Pancreas (tissue), 10 donors: ENCODE measurements around the gene MANBA. TPM values are rescaled to one million over a fixed set of nuclear protein-coding genes. Genes with fewer than 3 reads are reported as not detected.

Source experiments
- ATAC-seq, 4 donors: fragments of 200-7000 bp; cut with Tn5 transposase; one replicate each; pipeline versions ENCODE4 v1.8.0 to v1.9.1; 2020; ENCODE audit warnings: mild to moderate bottlenecking in 4 of 4, moderate library complexity in 4 of 4
- DNase-seq, 6 donors: peaks; one replicate each; pipeline ENCODE4 v3.0.0-alpha.2; 2020
- FAIRE-seq: peaks from 2 replicates; lab custom pipeline; 2012; peaks lifted over from hg19 to GRCh38; lab: Jason Lieb, UNC
- H3K27ac ChIP-seq, 4 donors: fragments of 200-600 bp; sonication (generic); 1 replicate in 3 of 4; 2 replicates in 1 of 4; pipeline versions ENCODE4 v1.5.0 to v1.8.0; 2020
- H3K27me3 ChIP-seq, 4 donors: fragments of 200-600 bp; one replicate each; pipeline ENCODE4 v1.8.0; 2021
- H3K36me3 ChIP-seq, 3 donors: fragments of 200-600 bp; sonication (generic) in 1 of 3; one replicate each; pipeline versions ENCODE4 v1.5.0 to v1.8.0; 2020 to 2021
- H3K4me1 ChIP-seq, 3 donors: fragments of 200-600 bp; one replicate each; pipeline ENCODE4 v1.8.0; 2021
- H3K4me3 ChIP-seq, 4 donors: fragments of 200-600 bp; sonication (generic) in 2 of 4; one replicate each; pipeline versions ENCODE4 v1.5.0 to v1.8.0; 2020 to 2021
- H3K9me3 ChIP-seq, 4 donors: fragments of 200-600 bp; one replicate each; pipeline ENCODE4 v1.8.0; 2021
- CTCF ChIP-seq, 4 donors: fragments of 200-600 bp; sonication (generic) in 3 of 4; IDR thresholded peaks; one replicate each; pipeline versions ENCODE4 v1.5.0 to v1.8.0; 2021; ENCODE audit warnings: antibody characterized with exemption in 4 of 4
- WGBS, 2 donors: extraction: QIAGEN DNeasy Blood & Tissue Kit; methylation state at CpG; one replicate each; pipeline ENCODE4 v1.1.7; 2013; 5-methylcytosine and 5-hydroxymethylcytosine counted together
- intact Hi-C, 3 donors: fragments of 100-400 bp; cut with DNase I; formaldehyde crosslinking; loops; one replicate each; pipeline versions ENCODE4 v1.11.1 to v1.14.2; 2022
- polyA plus RNA-seq, 2 donors: library from polyadenylated mRNA; stranded (reverse); fragments of 200-250 nt; gene quantifications; one replicate each; pipeline ENCODE4 v1.2.3, GENCODE V29; 2013
- total RNA-seq, 6 donors: library from RNA; stranded (reverse); fragmentation: NEBNext Ultra II Directional in 4 of 6; extraction: Animal tissue kit (Norgen Biotek cat#: 25700) in 4 of 6; gene quantifications; one replicate each; pipeline versions ENCODE4 v1.2.1 to v1.2.4, GENCODE V29; 2021 to 2023
- donor health status: healthy with polysubstance abuse.
- donor health status: DM: no; HTN: no; CAD: no; lungs with moderate emphysema.
- donor health status: DM: no; HTN: no; CAD: no.
- donor health status: control.
- donor health status: control.
- donor health status: Bipolar disorder and iron deficiency.
- donor health status: DM: yes; HTN: yes; CAD: no.
- donor health status: DM: no; HTN: no; CAD: no.
- donor health status: DM: no; HTN: no; CAD: no.
- donor health status: DM: yes; HTN: yes; CAD: no.

Gene MANBA
- total and polyA plus RNA-seq, 8 donors: 7.8 to 22.0 (median 10.7) TPM

DNA sequence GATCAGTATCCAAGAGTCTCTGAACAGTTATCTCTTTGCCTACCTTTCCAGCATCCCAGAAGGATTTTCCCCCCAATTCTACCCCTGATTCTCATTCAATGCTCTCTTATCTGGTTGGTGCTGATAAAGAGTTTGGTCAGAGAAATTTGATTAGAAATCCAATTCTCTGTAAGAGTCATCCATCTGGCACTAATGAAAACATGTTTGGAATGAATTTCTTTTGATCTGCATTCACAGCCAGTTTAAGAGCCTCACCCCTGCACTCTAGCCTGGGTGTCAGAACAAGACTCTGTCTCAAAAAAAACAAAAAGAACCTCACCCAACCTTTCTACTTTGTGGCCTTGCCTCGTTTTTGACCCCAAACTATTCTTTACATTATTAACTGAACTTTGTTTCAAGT lies 122.1 kb downstream of the MANBA start:
- 54 to 56% methylated on average over 1 of the region's 1 CpG for WGBS, 2 donors
- H3K36me3 ChIP-seq: peaks cover 0 to 4% (median 3%) of the 10 kb centered on the region in 3 donors
- H3K4me1 ChIP-seq: no peaks in the 10 kb centered on the region
- no peak overlapping the region for H3K27ac ChIP-seq
- no peak overlapping the region for H3K4me3 ChIP-seq
- FAIRE-seq (no peak), ATAC-seq (no peak), DNase-seq (no peak)
- H3K27me3 ChIP-seq: no peaks in the 10 kb centered on the region
- no peak for TF ChIP-seq CTCF (IDR thresholded peaks at IDR 0.05)
- intact Hi-C loops: no loop called here
- H3K9me3 ChIP-seq: no peaks in the 10 kb centered on the region

- no peak for ATAC-seq
- FAIRE-seq: no peak
- H3K4me3 ChIP-seq: no peak overlapping the region
- DNase-seq: no peak
- H3K27me3 ChIP-seq: no peaks in the 10 kb centered on the region
- intact Hi-C loops: no loop called here
- H3K9me3 ChIP-seq: no peaks in the 10 kb centered on the region
- H3K4me1 ChIP-seq: no peaks in the 10 kb centered on the region
- H3K36me3 ChIP-seq: peaks cover 0 to 4% (median 3%) of the 10 kb centered on the region in 3 donors
- WGBS, 2 donors: 85 to 92% methylated on average over 3 of the region's 3 CpGs
- TF ChIP-seq CTCF (IDR thresholded peaks at IDR 0.05): no peak
- no peak overlapping the region for H3K27ac ChIP-seq
Measured at GRCh38 chr4:102637391-102637790, 123.4 kb downstream of the MANBA start.

- Histone ChIP-seq H3K4me3 (no peak overlapping the region), H3K36me3 (peaks cover 0 to 4% (median 0%) of the 10 kb centered on the region in 3 donors), H3K9me3 (no peaks in the 10 kb centered on the region), H3K27me3 (no peaks in the 10 kb centered on the region), H3K4me1 (no peaks in the 10 kb centered on the region), H3K27ac (no peak overlapping the region)
- TF ChIP-seq CTCF (IDR thresholded peaks at IDR 0.05): no peak
- DNase-seq: no peak
- intact Hi-C loops: no loop called here
- WGBS, 2 donors: 71 to 77% methylated on average over 6 of the region's 6 CpGs
- no peak for FAIRE-seq
- no peak for ATAC-seq
Measured at GRCh38 chr4:102633100-102633499, 127.7 kb downstream of the MANBA start.

- no peak for ATAC-seq
- intact Hi-C loops: no loop called here
Measured at GRCh38 chr4:102632241-102633065, 128.3 kb downstream of the MANBA start.

More at GRCh38 chr4:102632241-102633065, 128.3 kb downstream of the MANBA start:
- Histone ChIP-seq H3K27me3 (no peaks in the 10 kb centered on the region), H3K36me3 (peaks cover 0 to 4% (median 0%) of the 10 kb centered on the region in 3 donors), H3K4me3 (no peak overlapping the region), H3K4me1 (no peaks in the 10 kb centered on the region), H3K9me3 (no peaks in the 10 kb centered on the region), H3K27ac (no peak overlapping the region)
- TF ChIP-seq CTCF (IDR thresholded peaks at IDR 0.05): no peak
- DNase-seq (no peak), FAIRE-seq (no peak)
- 57 to 60% methylated on average over 6 of the region's 6 CpGs for WGBS, 2 donors
